Activated CD8-positive, alpha-beta T cell treated with anti-CD3 and anti-CD28 coated beads, Interleukin-2, amount 10 ng/mL, durations not matched to agents 7 days and 5 days (primary cell): ENCODE results near the gene KIAA0513. TPM values are rescaled to one million over a fixed set of nuclear protein-coding genes. Genes with fewer than 3 reads are reported as not detected.

Experiments
- ATAC-seq: fragments of 150-1000 bp; cut with Tn5 transposase; one replicate; pipeline ENCODE4 v1.10.0; 2021; ENCODE audit warnings: moderate library complexity
- CTCF ChIA-PET: fragments of 350-600 bp; sonication (Branson Sonifier 250); formaldehyde crosslinking; loops from one replicate; lab custom pipeline; 2021; ENCODE audit warnings: antibody characterized with exemption; lab: Charles Lee
- POLR2A ChIA-PET: fragments of 350-600 bp; sonication (Branson Sonifier 250); formaldehyde crosslinking; loops from one replicate; lab custom pipeline; 2021; ENCODE audit warnings: antibody characterized with exemption; lab: Charles Lee
- DNase-seq: peaks from one replicate; pipeline ENCODE4 v3.0.0-alpha.2; 2020
- H3K27ac Mint-ChIP-seq: one replicate; pipeline ENCODE4 v1.8.0; 2021; ENCODE audit warnings: mild to moderate bottlenecking, mixed read lengths
- H3K27me3 Mint-ChIP-seq: one replicate; pipeline ENCODE4 v1.8.0; 2021; ENCODE audit warnings: low read depth, mixed read lengths
- H3K36me3 Mint-ChIP-seq: one replicate; pipeline ENCODE4 v1.8.0; 2021; ENCODE audit warnings: low read depth, mixed read lengths
- H3K4me1 Mint-ChIP-seq: one replicate; pipeline ENCODE4 v1.8.0; 2021; ENCODE audit warnings: low read depth, mixed read lengths
- H3K4me3 Mint-ChIP-seq: one replicate; pipeline ENCODE4 v1.8.0; 2021; ENCODE audit warnings: mild to moderate bottlenecking, mixed read lengths
- H3K9me3 Mint-ChIP-seq: one replicate; pipeline ENCODE4 v1.8.0; 2022; ENCODE audit warnings: mixed read lengths; ENCODE audit not compliant: insufficient read depth
- total RNA-seq, 2 experiments: library from RNA; stranded (reverse); gene quantifications; one replicate each; pipeline ENCODE4 v1.2.3, GENCODE V29; 2021

Gene KIAA0513
- total RNA-seq, 2 experiments from 2014 or later: 8.1 to 9.1 TPM

- DNase-seq (no peak), ATAC-seq (no peak)
- no peak overlapping the region for H3K4me3 Mint-ChIP-seq
- no peak overlapping the region for H3K27ac Mint-ChIP-seq
- H3K4me1 Mint-ChIP-seq: peaks cover 14% of the 10 kb centered on the region
- ChIA-PET CTCF (interaction anchor here (1.3 to 1.7 kb wide), 2 partner anchors 9 to 38 kb away, joined by 4 read pairs; partner anchors contain the start of gene KIAA0513), POLR2A (interaction anchor here (0.8 kb wide), 1 partner anchor 21 kb away, joined by 3 read pairs; no protein-coding TSS in a partner anchor)
- H3K27me3 Mint-ChIP-seq: no peaks in the 10 kb centered on the region
- H3K36me3 Mint-ChIP-seq: peaks cover 2% of the 10 kb centered on the region
- no peaks in the 10 kb centered on the region for H3K9me3 Mint-ChIP-seq
Observed at GRCh38 chr16:85065099-85065498, 37.5 kb downstream of the KIAA0513 start.

- Mint-ChIP-seq H3K4me1 (peaks cover 11% of the 10 kb centered on the region), H3K36me3 (peaks cover 4% of the 10 kb centered on the region), H3K27me3 (no peaks in the 10 kb centered on the region), H3K27ac (no peak overlapping the region), H3K4me3 (no peak overlapping the region), H3K9me3 (no peaks in the 10 kb centered on the region)
- CTCF ChIA-PET: interaction anchor here (1.7 kb wide), 1 partner anchor 10 kb away, joined by 4 read pairs; no protein-coding TSS in a partner anchor
- DNase-seq (no peak), ATAC-seq (no peak)
- POLR2A ChIA-PET: no interaction called here
Observed at GRCh38 chr16:85066346-85066885, 38.8 kb downstream of the KIAA0513 start.

- H3K9me3 Mint-ChIP-seq: no peaks in the 10 kb centered on the region
- ATAC-seq (no peak), DNase-seq (no peak)
- ChIA-PET CTCF (interaction anchor here (1.4 kb wide), 1 partner anchor 11 kb away, joined by 3 read pairs; no protein-coding TSS in a partner anchor), POLR2A (no interaction called here)
- H3K27me3 Mint-ChIP-seq: no peaks in the 10 kb centered on the region
- H3K36me3 Mint-ChIP-seq: peaks cover 4% of the 10 kb centered on the region
- H3K27ac Mint-ChIP-seq: no peak overlapping the region
- no peak overlapping the region for H3K4me3 Mint-ChIP-seq
- peaks cover 7% of the 10 kb centered on the region for H3K4me1 Mint-ChIP-seq
Observed at GRCh38 chr16:85067024-85067423, 39.4 kb downstream of the KIAA0513 start.

GRCh38 chr16:85067426-85067825 lies 39.8 kb downstream of the KIAA0513 start:
- H3K27me3 Mint-ChIP-seq: no peaks in the 10 kb centered on the region
- no peak for DNase-seq
- ChIA-PET POLR2A (no interaction called here), CTCF (interaction anchor here (1.4 to 2.6 kb wide), 2 partner anchors 12 to 19 kb away, joined by 3 to 7 read pairs; no protein-coding TSS in a partner anchor)
- peaks cover 4% of the 10 kb centered on the region for H3K36me3 Mint-ChIP-seq
- no peak overlapping the region for H3K4me3 Mint-ChIP-seq
- H3K27ac Mint-ChIP-seq: no peak overlapping the region
- H3K9me3 Mint-ChIP-seq: no peaks in the 10 kb centered on the region
- no peak for ATAC-seq
- peaks cover 6% of the 10 kb centered on the region for H3K4me1 Mint-ChIP-seq

GRCh38 chr16:85068746-85069145 lies 41.2 kb downstream of the KIAA0513 start:
- POLR2A ChIA-PET: no interaction called here
- no peak for ATAC-seq
- CTCF ChIA-PET: interaction anchor here (2.6 kb wide), 1 partner anchor 18 kb away, joined by 7 read pairs; no protein-coding TSS in a partner anchor

GRCh38 chr16:85069171-85069570 lies 41.6 kb downstream of the KIAA0513 start:
- peaks cover 4% of the 10 kb centered on the region for H3K36me3 Mint-ChIP-seq
- ChIA-PET CTCF (interaction anchor here (2.6 kb wide), 1 partner anchor 18 kb away, joined by 7 read pairs; no protein-coding TSS in a partner anchor), POLR2A (no interaction called here)
- no peaks in the 10 kb centered on the region for H3K9me3 Mint-ChIP-seq
- no peak for ATAC-seq
- no peaks in the 10 kb centered on the region for H3K27me3 Mint-ChIP-seq
- DNase-seq: no peak
- no peak overlapping the region for H3K27ac Mint-ChIP-seq
- H3K4me3 Mint-ChIP-seq: no peak overlapping the region
- H3K4me1 Mint-ChIP-seq: no peaks in the 10 kb centered on the region

More at GRCh38 chr16:85068746-85069145, 41.2 kb downstream of the KIAA0513 start:
- no peaks in the 10 kb centered on the region for H3K9me3 Mint-ChIP-seq
- H3K27me3 Mint-ChIP-seq: no peaks in the 10 kb centered on the region
- H3K4me3 Mint-ChIP-seq: no peak overlapping the region
- H3K4me1 Mint-ChIP-seq: no peaks in the 10 kb centered on the region
- DNase-seq: no peak
- no peak overlapping the region for H3K27ac Mint-ChIP-seq
- peaks cover 4% of the 10 kb centered on the region for H3K36me3 Mint-ChIP-seq

GRCh38 chr16:85072076-85072860 lies 44.7 kb downstream of the KIAA0513 start:
- H3K36me3 Mint-ChIP-seq: peaks cover 7% of the 10 kb centered on the region
- H3K4me1 Mint-ChIP-seq: no peaks in the 10 kb centered on the region

GRCh38 chr16:85072947-85073346 lies 45.4 kb downstream of the KIAA0513 start:
- H3K9me3 Mint-ChIP-seq: no peaks in the 10 kb centered on the region
- ATAC-seq (no peak), DNase-seq (no peak)
- H3K4me3 Mint-ChIP-seq: no peak overlapping the region
- CTCF ChIA-PET: interaction anchor here (1.4 kb wide), 1 partner anchor 26 kb away, joined by 3 read pairs; no protein-coding TSS in a partner anchor
- POLR2A ChIA-PET: no interaction called here
- peaks cover 6% of the 10 kb centered on the region for H3K36me3 Mint-ChIP-seq
- H3K4me1 Mint-ChIP-seq: no peaks in the 10 kb centered on the region
- H3K27ac Mint-ChIP-seq: no peak overlapping the region
- no peaks in the 10 kb centered on the region for H3K27me3 Mint-ChIP-seq

More at GRCh38 chr16:85072076-85072860, 44.7 kb downstream of the KIAA0513 start:
- POLR2A ChIA-PET: no interaction called here
- no peaks in the 10 kb centered on the region for H3K27me3 Mint-ChIP-seq
- H3K4me3 Mint-ChIP-seq: no peak overlapping the region
- DNase-seq (no peak), ATAC-seq (no peak)
- CTCF ChIA-PET: interaction anchor here (1.2 to 1.4 kb wide), 3 partner anchors 15 to 25 kb away, joined by 3 to 7 read pairs (median 3); no protein-coding TSS in a partner anchor
- no peak overlapping the region for H3K27ac Mint-ChIP-seq
- no peaks in the 10 kb centered on the region for H3K9me3 Mint-ChIP-seq

GRCh38 chr16:85074225-85074914 lies 46.8 kb downstream of the KIAA0513 start:
- Mint-ChIP-seq H3K4me3 (no peak overlapping the region), H3K27me3 (no peaks in the 10 kb centered on the region), H3K9me3 (no peaks in the 10 kb centered on the region), H3K36me3 (peaks cover 6% of the 10 kb centered on the region), H3K4me1 (no peaks in the 10 kb centered on the region), H3K27ac (no peak overlapping the region)
- POLR2A ChIA-PET: no interaction called here
- ATAC-seq (no peak), DNase-seq (no peak)
- CTCF ChIA-PET: no interaction called here

GRCh38 chr16:85075236-85075924 lies 47.8 kb downstream of the KIAA0513 start:
- POLR2A ChIA-PET: no interaction called here
- no peaks in the 10 kb centered on the region for H3K27me3 Mint-ChIP-seq

GRCh38 chr16:85077039-85077438 lies 49.4 kb downstream of the KIAA0513 start:
- no peaks in the 10 kb centered on the region for H3K9me3 Mint-ChIP-seq
- POLR2A ChIA-PET: no interaction called here
- no peaks in the 10 kb centered on the region for H3K4me1 Mint-ChIP-seq
- no peak overlapping the region for H3K4me3 Mint-ChIP-seq
- ATAC-seq (no peak), DNase-seq (no peak)
- H3K27me3 Mint-ChIP-seq: no peaks in the 10 kb centered on the region
- H3K27ac Mint-ChIP-seq: no peak overlapping the region
- peaks cover 3% of the 10 kb centered on the region for H3K36me3 Mint-ChIP-seq
- CTCF ChIA-PET: no interaction called here

More at GRCh38 chr16:85075236-85075924, 47.8 kb downstream of the KIAA0513 start:
- no peak for ATAC-seq
- DNase-seq: no peak
- Mint-ChIP-seq H3K36me3 (peaks cover 6% of the 10 kb centered on the region), H3K4me3 (no peak overlapping the region), H3K4me1 (no peaks in the 10 kb centered on the region), H3K27ac (no peak overlapping the region), H3K9me3 (no peaks in the 10 kb centered on the region)
- CTCF ChIA-PET: interaction anchor here (0.8 to 1.2 kb wide), 2 partner anchors 11 to 48 kb away, joined by 4 to 5 read pairs; no protein-coding TSS in a partner anchor
